PC-3 (cell line): ENCODE data around the gene NFYB. TPM values are rescaled to one million over a fixed set of nuclear protein-coding genes. Genes with fewer than 3 reads are reported as not detected.
"Not testable (repeated sequence)": the region's sequence is repeated elsewhere in the genome, so short reads cannot be mapped to it uniquely, and the experiment has no call there.

Experiments used
- ATAC-seq: fragments of 200-7000 bp; cut with Tn5 transposase; 2 replicates; pipeline ENCODE4 v1.9.1; 2020; ENCODE audit warnings: mild to moderate bottlenecking, moderate library complexity
- BruUV-seq: library from RNA; stranded (reverse); fragments of 400-500 nt; replicated peaks from 2 replicates; lab custom pipeline; 2021; lab: Mats Ljungman, UMichigan
- CTCF ChIA-PET: fragments of 300-600 bp; sonication (Branson Sonifier 250); formaldehyde crosslinking; loops from one replicate; lab custom pipeline; 2022; ENCODE audit warnings: antibody characterized with exemption; lab: Charles Lee
- POLR2A ChIA-PET: fragments of 300-600 bp; sonication (Branson Sonifier 250); formaldehyde crosslinking; loops from one replicate; lab custom pipeline; 2022; ENCODE audit warnings: antibody characterized with exemption; ENCODE audit not compliant: unreplicated experiment; lab: Charles Lee
- DNase-seq: peaks from one replicate; pipeline ENCODE4 v3.0.0-alpha.2; 2015
- H2AFZ ChIP-seq: fragments of 300-600 bp; sonication (generic); 2 replicates; pipeline ENCODE4 v1.6.0; 2016; ENCODE audit warnings: antibody characterized with exemption, low read length
- H3F3A ChIP-seq: fragments of 300-600 bp; sonication (generic); one replicate; pipeline ENCODE4 v1.6.0; 2017; ENCODE audit warnings: antibody characterized with exemption, low read length, control low read depth, mild to moderate bottlenecking; ENCODE audit not compliant: unreplicated experiment
- H3K27ac ChIP-seq: fragments of 300-600 bp; sonication (generic); 2 replicates; pipeline ENCODE4 v1.5.1; 2016; ENCODE audit warnings: mild to moderate bottlenecking, low read length
- H3K27me3 ChIP-seq: fragments of 300-600 bp; sonication (generic); 2 replicates; pipeline ENCODE4 v1.6.1; 2016; ENCODE audit warnings: low read length, mixed read lengths
- H3K36me3 ChIP-seq: fragments of 300-600 bp; sonication (generic); 2 replicates; pipeline ENCODE4 v1.6.1; 2016; ENCODE audit warnings: low read depth, mixed run types, low read length, mixed read lengths
- H3K4me1 ChIP-seq: fragments of 300-600 bp; sonication (generic); 2 replicates; pipeline ENCODE4 v1.5.1; 2016; ENCODE audit warnings: low read length; ENCODE audit not compliant: insufficient read depth
- H3K4me2 ChIP-seq: fragments of 300-600 bp; sonication (generic); 2 replicates; pipeline ENCODE4 v1.6.0; 2016; ENCODE audit warnings: low read length
- H3K4me3 ChIP-seq: fragments of 300-600 bp; sonication (generic); 2 replicates; pipeline ENCODE4 v1.5.1; 2016; ENCODE audit warnings: mild to moderate bottlenecking, low read length, mixed read lengths
- H3K79me2 ChIP-seq: fragments of 300-600 bp; sonication (generic); 2 replicates; pipeline ENCODE4 v1.6.1; 2017; ENCODE audit warnings: low read length, mixed read lengths
- H3K9ac ChIP-seq: fragments of 300-600 bp; sonication (generic); 2 replicates; pipeline ENCODE4 v1.6.0; 2016; ENCODE audit warnings: mild to moderate bottlenecking, low read length
- H3K9me2 ChIP-seq: fragments of 300-600 bp; sonication (generic); replicated peaks from 2 replicates; pipeline ENCODE4 v1.6.1; 2016; ENCODE audit warnings: mixed run types, low read length, mixed read lengths
- H3K9me3 ChIP-seq: fragments of 300-600 bp; sonication (generic); 2 replicates; pipeline ENCODE4 v1.6.1; 2016; ENCODE audit warnings: low read length, mixed read lengths
- H4K20me1 ChIP-seq: fragments of 300-600 bp; sonication (generic); 2 replicates; pipeline ENCODE4 v1.6.1; 2016; ENCODE audit warnings: low read length, mixed read lengths
- CTCF ChIP-seq: fragments of 300-600 bp; sonication (generic); conservative IDR thresholded peaks from 2 replicates; pipeline ENCODE4 v1.5.1; 2017; ENCODE audit warnings: antibody characterized with exemption, low read depth, mild to moderate bottlenecking, low read length
- EZH2 ChIP-seq: fragments of 300-600 bp; sonication (generic); IDR thresholded peaks from one replicate; pipeline ENCODE4 v1.6.1; 2017; ENCODE audit warnings: antibody characterized with exemption, mild to moderate bottlenecking, low read length; ENCODE audit not compliant: unreplicated experiment
- EZH2phosphoT487 ChIP-seq: fragments of 300-600 bp; sonication (generic); IDR thresholded peaks from 2 replicates; pipeline ENCODE4 v1.6.1; 2018; ENCODE audit warnings: mild to moderate bottlenecking, antibody characterized with exemption, low read length, borderline replicate concordance
- intact Hi-C: fragments of 100-400 bp; cut with micrococcal nuclease; formaldehyde crosslinking; loops from 2 replicates; pipeline ENCODE4 v1.9.0; 2023
- total RNA-seq: library from RNA; depleted of rRNA; stranded (reverse); fragments of >200 nt; gene quantifications from 2 replicates; pipeline ENCODE4 v1.2.3, GENCODE V29; 2014

The NFYB gene
- total RNA-seq, 1 experiment from 2014 or later = 20.6 TPM

GRCh38 chr12:104165801-104166200 is 27.8 kb upstream of the NFYB start:
- H3K9me2 ChIP-seq = no peaks in the 10 kb centered on the region
- POLR2A ChIA-PET = no interaction called here
- TF ChIP-seq EZH2 (no peak), CTCF (no peak), EZH2phosphoT487 (no peak)
- H3K36me3 ChIP-seq = no peaks in the 10 kb centered on the region
- H3F3A ChIP-seq = no peaks in the 10 kb centered on the region
- no peaks in the 10 kb centered on the region for H3K79me2 ChIP-seq
- H3K9me3 ChIP-seq = no peaks in the 10 kb centered on the region
- DNase-seq (no peak), ATAC-seq (no peak)
- H3K9ac ChIP-seq = no peak overlapping the region
- H3K27me3 ChIP-seq = no peaks in the 10 kb centered on the region
- no TSS peak for BruUV-seq
- CTCF ChIA-PET = no interaction called here
- H3K27ac ChIP-seq = no peak overlapping the region
- no peak overlapping the region for H3K4me2 ChIP-seq
- H3K4me1 ChIP-seq = no peaks in the 10 kb centered on the region
- H4K20me1 ChIP-seq = no peaks in the 10 kb centered on the region
- no peak overlapping the region for H3K4me3 ChIP-seq
- intact Hi-C loops = no loop called here
- no peak overlapping the region for H2AFZ ChIP-seq

- no peaks in the 10 kb centered on the region for H3K9me2 ChIP-seq
- H3K4me2 ChIP-seq = no peak overlapping the region
- POLR2A ChIA-PET = no interaction called here
- DNase-seq = no peak
- H3K9me3 ChIP-seq = no peaks in the 10 kb centered on the region
- H3K4me3 ChIP-seq = no peak overlapping the region
- H3K4me1 ChIP-seq = no peaks in the 10 kb centered on the region
- no peaks in the 10 kb centered on the region for H3K27me3 ChIP-seq
- no TSS peak for BruUV-seq
- no peak for ATAC-seq
- H3K79me2 ChIP-seq = no peaks in the 10 kb centered on the region
- CTCF ChIA-PET = no interaction called here
- intact Hi-C loops = no loop called here
- H4K20me1 ChIP-seq = no peaks in the 10 kb centered on the region
- no peak overlapping the region for H3K27ac ChIP-seq
- TF ChIP-seq EZH2phosphoT487 (no peak), CTCF (no peak), EZH2 (no peak)
- H3K36me3 ChIP-seq = no peaks in the 10 kb centered on the region
- H3K9ac ChIP-seq = no peak overlapping the region
- no peak overlapping the region for H2AFZ ChIP-seq
- H3F3A ChIP-seq = no peaks in the 10 kb centered on the region
These were observed 26.6 kb upstream of the NFYB start for GRCh38 chr12:104164634-104165033.

GRCh38 chr12:104163631-104164030 is 25.6 kb upstream of the NFYB start:
- intact Hi-C loops = no loop called here
- no peak overlapping the region for H3K27ac ChIP-seq
- H3K9ac ChIP-seq = no peak overlapping the region
- ATAC-seq = no peak; the same call in 1 of the 2 replicates
- BruUV-seq = no TSS peak
- ChIA-PET POLR2A (no interaction called here), CTCF (no interaction called here)
- H3K9me2 ChIP-seq = no peaks in the 10 kb centered on the region
- H2AFZ ChIP-seq = no peak overlapping the region
- H3K27me3 ChIP-seq = no peaks in the 10 kb centered on the region
- H4K20me1 ChIP-seq = no peaks in the 10 kb centered on the region
- DNase-seq = no peak
- H3K4me2 ChIP-seq = no peak overlapping the region
- no peak for TF ChIP-seq CTCF
- no peak overlapping the region for H3K4me3 ChIP-seq
- no peaks in the 10 kb centered on the region for H3F3A ChIP-seq
- H3K36me3 ChIP-seq = no peaks in the 10 kb centered on the region
- H3K4me1 ChIP-seq = no peaks in the 10 kb centered on the region
- no peaks in the 10 kb centered on the region for H3K9me3 ChIP-seq
- no peaks in the 10 kb centered on the region for H3K79me2 ChIP-seq

- BruUV-seq, H3K79me2 ChIP-seq: not testable (repeated sequence)
These were observed 25.0 kb upstream of the NFYB start for GRCh38 chr12:104163028-104163427.

More at GRCh38 chr12:104163028-104163427, 25.0 kb upstream of the NFYB start:
- H3K36me3 ChIP-seq, H3K9me2 ChIP-seq, H2AFZ ChIP-seq, H3K9ac ChIP-seq, H3F3A ChIP-seq, POLR2A ChIA-PET, intact Hi-C loops, H3K4me1 ChIP-seq, H3K4me2 ChIP-seq, CTCF ChIA-PET, H4K20me1 ChIP-seq, H3K27ac ChIP-seq, H3K4me3 ChIP-seq, ATAC-seq, H3K27me3 ChIP-seq, DNase-seq, H3K9me3 ChIP-seq: not testable (repeated sequence)
